Thyroid gland (tissue), 4 donors: ENCODE results near the gene DSG3.

Experiments
- CTCF ChIP-seq, 6 experiments: fragments of 200-600 bp in 3 of 6; fragments of 450-650 bp in 3 of 6; sonication (generic) in 3 of 6; IDR thresholded peaks; one replicate each; pipeline ENCODE4 v1.5.1; 2016 to 2019; ENCODE audit warnings: antibody characterized with exemption in 6 of 6, mild to moderate bottlenecking in 2 of 6, inconsistent platforms in 1 of 6, moderate library complexity in 1 of 6
- POLR2A ChIP-seq, 2 donors: fragments of 450-650 bp; IDR thresholded peaks; one replicate each; pipeline ENCODE4 v1.6.1; 2017; ENCODE audit warnings: antibody characterized with exemption in 2 of 2, mild to moderate bottlenecking in 2 of 2, moderate library complexity in 1 of 2

- TF ChIP-seq POLR2A (IDR thresholded peaks at IDR 0.05) (no peak), CTCF (IDR thresholded peaks at IDR 0.05) (no peak)
Measured at GRCh38 chr18:31491586-31491985, 44.0 kb downstream of the DSG3 start.
